ENCODE data around the gene COLGALT1.
"Not testable (repeated sequence)": the region's sequence is repeated elsewhere in the genome, so short reads cannot be mapped to it uniquely, and the experiment has no call there.

COLGALT1 gene

GRCh38 chr19:17562561-17562960 lies 7.1 kb downstream of the COLGALT1 start:
- no peak for DNase-seq

DNA sequence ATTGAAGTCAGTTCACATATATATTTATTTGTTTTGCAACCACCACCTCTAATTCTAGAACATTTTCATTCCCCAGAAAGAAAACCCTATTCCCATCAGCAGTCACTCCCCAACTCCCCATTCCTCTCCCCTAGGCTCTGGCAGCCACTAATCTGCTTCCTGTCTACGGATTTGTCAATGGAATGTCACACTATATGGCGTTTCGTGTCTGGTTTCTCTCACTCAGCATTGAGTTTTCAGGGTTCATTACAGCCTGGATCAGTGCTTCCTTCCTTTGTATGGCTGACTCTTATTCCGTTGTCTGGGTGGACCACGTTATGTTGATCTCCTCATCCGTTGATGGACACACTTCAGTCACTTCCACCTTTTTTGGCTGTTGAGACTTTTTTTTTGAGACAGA lies 9.3 kb downstream of the COLGALT1 start:
- no peak for DNase-seq

GRCh38 chr19:17565611-17566010 lies 10.2 kb downstream of the COLGALT1 start:
- no peak for DNase-seq

GRCh38 chr19:17567940-17568339 lies 12.5 kb downstream of the COLGALT1 start:
- DNase-seq: no peak

GRCh38 chr19:17570291-17570690 lies 14.8 kb downstream of the COLGALT1 start:
- DNase-seq: not testable (repeated sequence)

- no peak for DNase-seq
These were observed 15.3 kb downstream of the COLGALT1 start for GRCh38 chr19:17570791-17571190.

DNA sequence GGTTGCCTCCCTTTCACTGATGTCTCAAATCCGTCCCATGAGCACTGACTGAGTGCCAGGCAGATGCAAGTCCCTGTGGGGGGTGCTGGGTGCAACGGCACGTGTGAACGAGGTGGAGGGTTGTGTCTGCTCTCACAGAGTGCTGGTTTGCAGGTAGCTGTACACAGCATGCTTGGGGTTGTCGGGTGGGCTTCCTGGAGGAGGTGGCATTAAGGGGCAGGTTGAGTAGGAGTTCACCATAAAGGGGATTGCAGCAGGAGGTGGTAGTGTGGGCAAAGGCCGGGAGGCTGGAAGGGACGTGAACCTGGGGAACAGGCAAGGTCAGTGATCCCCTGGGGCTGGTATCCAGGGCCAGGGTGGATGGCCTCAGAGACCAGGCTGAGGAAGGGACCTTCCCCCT lies 17.2 kb downstream of the COLGALT1 start:
- no peak for DNase-seq

DNA sequence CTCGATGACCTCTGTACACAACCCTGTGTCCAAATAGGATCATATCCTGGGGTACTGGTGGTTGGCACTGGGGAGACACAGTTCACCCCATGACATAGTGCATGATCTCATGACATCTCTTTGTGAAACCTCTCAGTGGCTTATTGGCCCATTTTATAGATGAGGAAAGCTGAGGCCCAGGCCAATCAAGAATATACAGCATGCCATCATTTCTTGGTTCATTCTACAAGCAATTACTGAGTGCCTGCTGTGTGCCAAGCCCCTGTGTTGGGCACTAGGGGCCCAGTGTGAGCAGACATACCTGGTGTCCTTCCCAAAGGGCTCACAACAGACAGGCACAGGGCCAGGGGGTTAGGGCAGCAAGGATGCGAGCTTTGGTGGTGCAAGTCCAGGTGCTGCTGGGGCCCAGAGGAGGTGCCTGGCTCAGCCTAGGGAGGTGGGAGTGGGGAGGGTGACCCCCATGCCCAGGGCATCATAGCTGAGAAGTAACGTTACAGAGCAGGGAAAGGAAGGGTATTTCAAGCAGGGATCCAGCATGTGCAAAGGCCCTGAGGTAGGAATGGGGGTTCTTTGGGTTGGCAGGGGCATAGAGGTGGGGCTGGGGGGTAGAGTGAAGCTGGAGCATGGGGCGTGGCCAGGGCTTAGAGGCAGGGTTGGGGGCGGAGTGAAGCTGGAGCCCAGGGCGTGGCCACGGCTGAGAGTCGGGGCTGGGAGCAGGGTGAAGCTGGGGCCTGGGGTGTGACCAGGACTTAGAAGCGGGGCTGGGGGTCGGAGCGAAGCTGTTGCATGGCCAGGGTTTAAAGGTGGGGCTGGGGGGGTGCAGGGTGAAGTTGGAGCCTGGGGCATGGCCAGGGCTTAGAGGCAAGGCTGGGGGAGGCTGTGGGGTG lies 20.7 kb downstream of the COLGALT1 start:
- DNase-seq: no peak

GRCh38 chr19:17576758-17577456 lies 21.5 kb downstream of the COLGALT1 start:
- DNase-seq: no peak

DNA sequence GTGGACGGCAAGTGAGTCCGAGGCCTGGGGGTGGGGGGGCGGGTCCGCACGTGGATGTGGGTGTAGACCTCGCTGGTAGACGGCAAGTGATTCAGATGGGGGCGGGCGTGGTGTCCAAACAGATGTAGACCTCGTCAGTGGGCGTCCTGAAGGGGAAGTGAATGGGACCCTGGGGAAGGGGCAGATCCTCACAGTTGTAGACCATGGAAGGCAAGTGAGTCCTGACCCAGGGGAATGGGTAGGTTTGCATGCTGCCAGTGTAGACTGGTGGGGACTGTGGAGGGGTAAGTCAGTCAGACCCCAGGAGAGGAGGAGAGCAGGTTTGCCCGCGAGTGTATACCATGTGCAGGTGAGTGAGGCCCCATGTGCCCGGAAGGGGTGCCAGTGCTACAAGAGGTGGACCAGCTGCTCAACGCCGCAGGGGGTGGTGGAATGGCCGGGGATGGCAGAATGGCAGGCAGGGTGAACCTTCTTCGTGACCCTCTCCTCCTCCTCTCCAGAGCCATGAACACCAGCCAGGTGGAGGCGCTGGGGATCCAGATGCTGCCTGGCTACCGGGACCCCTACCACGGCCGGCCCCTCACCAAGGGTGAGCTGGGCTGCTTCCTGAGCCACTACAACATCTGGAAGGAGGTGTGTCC lies 22.1 kb downstream of the COLGALT1 start:
- no peak for DNase-seq

GRCh38 chr19:17579661-17580244 lies 24.3 kb downstream of the COLGALT1 start:
- peak in 1 of 2 experiments; percentile 30 for DNase-seq

DNA sequence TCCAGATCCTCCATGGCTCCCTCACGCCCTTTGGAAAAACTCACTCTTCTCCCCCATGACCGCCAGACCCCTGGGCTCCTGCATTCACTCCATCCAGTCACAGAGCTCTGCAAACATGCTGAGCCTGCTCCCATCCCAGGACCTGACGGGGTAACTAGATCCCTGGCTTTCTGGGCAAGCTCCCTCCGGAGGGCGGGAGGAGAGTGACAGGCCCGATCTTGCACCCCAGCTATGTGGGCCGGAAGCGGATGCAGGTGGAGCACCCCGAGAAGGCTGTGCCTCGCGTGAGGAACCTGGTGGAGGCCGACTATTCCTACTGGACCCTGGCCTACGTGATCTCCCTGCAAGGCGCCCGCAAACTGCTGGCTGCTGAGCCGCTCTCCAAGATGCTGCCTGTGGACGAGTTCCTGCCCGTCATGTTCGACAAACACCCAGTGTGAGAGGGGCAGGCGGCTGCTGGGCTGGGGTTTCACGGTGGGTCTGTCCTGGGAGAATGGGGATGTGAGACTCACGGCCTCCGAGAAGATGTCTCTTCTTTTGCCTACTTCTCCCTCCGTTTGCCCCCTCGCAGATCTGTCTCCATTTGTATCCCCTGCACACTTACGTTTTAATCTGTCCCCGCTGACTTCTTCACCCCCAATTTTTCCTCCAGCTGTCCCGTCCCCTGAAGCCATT lies 25.2 kb downstream of the COLGALT1 start:
- no peak for DNase-seq

DNA sequence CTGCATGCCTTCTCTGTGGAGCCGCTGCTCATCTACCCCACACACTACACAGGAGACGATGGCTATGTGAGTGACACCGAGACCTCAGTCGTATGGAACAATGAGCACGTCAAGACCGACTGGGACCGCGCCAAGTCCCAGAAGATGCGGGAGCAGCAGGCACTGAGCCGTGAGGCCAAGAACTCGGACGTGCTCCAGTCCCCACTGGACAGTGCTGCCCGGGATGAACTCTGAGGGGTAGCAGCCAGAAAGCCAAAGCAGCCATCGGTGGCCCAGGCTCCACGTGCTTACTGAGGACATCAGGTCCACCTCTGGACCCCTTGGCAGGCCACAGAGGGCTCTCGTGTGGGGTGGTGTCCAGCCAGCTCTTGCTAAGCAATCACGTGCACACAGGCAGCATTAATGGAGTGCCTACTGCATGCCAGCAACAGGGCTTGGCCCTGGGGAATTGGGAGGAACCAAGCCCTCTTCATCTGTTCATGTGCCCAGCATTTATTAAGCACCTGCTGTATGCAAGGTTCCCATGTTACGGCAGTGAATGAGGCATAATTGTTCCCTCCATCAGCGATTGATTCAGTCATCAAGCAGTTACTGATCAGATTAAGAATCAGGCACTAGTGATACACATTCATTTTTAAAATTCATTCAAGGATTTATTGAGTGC lies 25.9 kb downstream of the COLGALT1 start:
- no peak for DNase-seq

DNA sequence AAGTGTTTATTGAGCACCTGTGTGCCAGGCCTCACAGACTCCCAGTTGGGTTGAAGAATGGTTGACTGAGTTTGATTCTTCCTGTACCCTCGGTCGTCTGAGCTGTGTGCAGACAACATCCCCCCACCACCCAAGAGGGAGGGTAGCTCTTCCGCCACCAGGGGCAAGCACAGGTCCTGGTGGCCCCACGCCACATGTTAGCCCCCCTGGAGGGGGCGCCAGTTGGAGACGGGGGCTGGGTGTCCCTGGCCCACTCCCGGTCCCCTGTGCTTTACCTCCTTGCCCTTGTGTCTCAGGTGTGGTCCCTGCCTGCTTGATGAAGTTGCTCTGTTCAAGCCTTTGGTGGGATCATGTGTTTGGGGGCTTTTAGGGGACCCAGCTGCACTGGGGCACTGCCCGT lies 27.2 kb downstream of the COLGALT1 start:
- DNase-seq: no peak

- DNase-seq: no peak
These were observed 28.7 kb downstream of the COLGALT1 start for GRCh38 chr19:17584132-17584531.

GRCh38 chr19:17585395-17585794 lies 29.9 kb downstream of the COLGALT1 start:
- DNase-seq: not testable (repeated sequence)

- no peak for DNase-seq
These were observed 35.4 kb downstream of the COLGALT1 start for GRCh38 chr19:17590866-17591265.

- DNase-seq: not testable (repeated sequence)
These were observed 38.8 kb downstream of the COLGALT1 start for GRCh38 chr19:17594296-17594695.

DNA sequence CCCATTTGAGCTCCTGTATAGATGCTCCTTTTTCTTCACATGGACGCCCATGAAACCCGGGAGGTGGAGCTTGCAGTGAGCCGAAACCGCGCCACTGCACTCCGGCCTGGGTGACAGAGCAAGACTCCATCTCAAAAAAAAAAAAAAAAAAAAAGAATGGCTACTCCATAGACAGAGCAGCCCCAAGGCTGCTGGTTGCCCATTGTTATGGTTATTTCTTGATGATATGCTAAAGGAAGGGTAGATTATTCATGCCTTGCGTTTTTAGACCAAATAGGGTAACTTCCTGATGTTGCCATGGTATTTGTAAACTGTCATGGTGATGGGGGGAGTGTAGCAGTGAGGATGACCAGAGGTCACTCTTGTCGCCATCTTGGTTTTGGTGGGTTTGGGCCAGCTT lies 42.6 kb downstream of the COLGALT1 start:
- DNase-seq: not testable (repeated sequence)

DNA sequence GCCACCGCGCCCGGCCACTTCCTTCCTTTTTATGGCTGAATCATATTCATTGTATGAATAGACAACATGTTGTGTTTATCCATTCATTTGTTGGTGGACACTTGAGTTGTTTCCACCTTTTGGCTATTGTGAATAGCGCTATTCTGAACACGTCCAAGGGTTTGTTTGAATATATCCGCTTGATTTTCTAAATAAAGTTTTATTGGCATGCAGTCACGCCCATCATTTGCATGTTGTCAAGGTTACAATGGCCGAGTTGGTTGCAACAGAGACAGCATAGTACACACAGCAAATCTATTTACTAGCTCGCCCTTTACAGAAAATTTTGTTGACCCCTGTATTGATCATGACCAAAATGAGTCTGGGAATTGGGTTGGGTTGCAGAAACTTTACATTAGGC lies 43.5 kb downstream of the COLGALT1 start:
- no peak for DNase-seq

GRCh38 chr19:17599780-17600179 lies 44.3 kb downstream of the COLGALT1 start:
- no peak for DNase-seq

DNA sequence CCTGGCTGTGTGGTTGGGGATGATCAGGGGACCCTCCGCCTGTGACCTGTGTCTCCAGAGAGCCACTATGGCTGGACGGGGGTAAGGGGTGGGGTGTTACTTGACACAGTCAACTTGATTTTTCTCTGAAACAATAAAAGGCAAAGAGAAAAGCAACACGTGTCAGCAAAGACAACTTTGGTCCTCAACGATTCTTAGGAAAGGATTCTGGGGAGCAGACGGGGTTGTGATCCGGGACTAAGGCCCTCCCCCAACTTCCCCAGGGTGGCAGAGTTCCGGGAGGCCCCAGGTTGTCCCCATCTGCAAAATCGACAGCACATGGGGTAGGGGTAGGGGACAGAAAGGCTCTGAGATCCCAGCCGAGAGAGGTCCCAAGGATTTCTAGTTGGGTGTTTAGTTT lies 46.2 kb downstream of the COLGALT1 start:
- no peak for DNase-seq

Data from NCI-H446 (cell line).